ENCODE results near the gene HSPA12B. TPM values are rescaled to one million over a fixed set of nuclear protein-coding genes. Genes with fewer than 3 reads are reported as not detected.
A peak's percentile ranks its signal among the peaks of the same experiment; 100 is the strongest.

HSPA12B gene
- total and polyA plus RNA-seq, 2 experiments from 2014 or later: 2.5 to 3.4 TPM

- Histone ChIP-seq H3K27me3 (peaks cover 8% of the 10 kb centered on the region), H3K4me1 (ENCODE audit: insufficient read depth) (peaks cover 34% of the 10 kb centered on the region), H3K9me2 (replicated peaks; ENCODE audit: insufficient read depth) (no peaks in the 10 kb centered on the region), H3K4me3 (no peak overlapping the region), H3K36me3 (replicated peaks; ENCODE audit: insufficient read depth, low read depth) (no peaks in the 10 kb centered on the region), H3K27ac (no peak overlapping the region), H3K9me3 (ENCODE audit: low read depth) (no peaks in the 10 kb centered on the region), H4K20me1 (ENCODE audit: insufficient read depth, poor library complexity, severe bottlenecking) (peaks cover 18% of the 10 kb centered on the region), H3K79me2 (peaks cover 32% of the 10 kb centered on the region), H2AFZ (no peak overlapping the region), H3K4me2 (peak overlapping the region; percentile 97)
- DNase-seq (ENCODE audit: low spot score): no peak
- TF ChIP-seq EZH2phosphoT487 (IDR thresholded peaks at IDR 0.05; ENCODE audit: low read depth, severe bottlenecking, unreplicated experiment) (no peak), CTCF (IDR thresholded peaks at IDR 0.05; ENCODE audit: poor library complexity) (no peak)
- WGBS (ENCODE audit: low lambda C conversion rate, missing lambda C conversion rate): 92% methylated on average over 9 of the region's 10 CpGs
These were observed 51.2 kb downstream of the HSPA12B start for GRCh38 chr20:3783511-3784195.

- Histone ChIP-seq H3K36me3 (replicated peaks; ENCODE audit: insufficient read depth, low read depth) (no peaks in the 10 kb centered on the region), H3K4me3 (no peak overlapping the region), H3K4me1 (ENCODE audit: insufficient read depth) (peaks cover 34% of the 10 kb centered on the region), H3K27ac (no peak overlapping the region), H4K20me1 (ENCODE audit: insufficient read depth, poor library complexity, severe bottlenecking) (peaks cover 18% of the 10 kb centered on the region), H3K27me3 (peaks cover under 1% of the 10 kb centered on the region), H3K4me2 (peak overlapping the region; percentile 97), H3K79me2 (peaks cover 32% of the 10 kb centered on the region), H3K9me2 (replicated peaks; ENCODE audit: insufficient read depth) (no peaks in the 10 kb centered on the region), H2AFZ (no peak overlapping the region), H3K9me3 (ENCODE audit: low read depth) (no peaks in the 10 kb centered on the region)
- DNase-seq (ENCODE audit: low spot score): no peak
- no peak for TF ChIP-seq CTCF (IDR thresholded peaks at IDR 0.05; ENCODE audit: poor library complexity)
- no peak for TF ChIP-seq EZH2phosphoT487 (IDR thresholded peaks at IDR 0.05; ENCODE audit: low read depth, severe bottlenecking, unreplicated experiment)
- TF ChIP-seq EZH2 (IDR thresholded peaks at IDR 0.05; ENCODE audit: borderline replicate concordance): no peak
- 98% methylated on average over 17 of the region's 17 CpGs for WGBS (ENCODE audit: low lambda C conversion rate, missing lambda C conversion rate)
These were observed 51.9 kb downstream of the HSPA12B start for GRCh38 chr20:3784216-3784853.

- Histone ChIP-seq H3K4me2 (peak overlapping the region; percentile 97), H3K4me1 (ENCODE audit: insufficient read depth) (peaks cover 34% of the 10 kb centered on the region)
These were observed 52.4 kb downstream of the HSPA12B start for GRCh38 chr20:3784863-3785239.

More at GRCh38 chr20:3784863-3785239, 52.4 kb downstream of the HSPA12B start:
- Histone ChIP-seq H3K4me3 (no peak overlapping the region), H3K36me3 (replicated peaks; ENCODE audit: insufficient read depth, low read depth) (no peaks in the 10 kb centered on the region), H3K9me2 (replicated peaks; ENCODE audit: insufficient read depth) (no peaks in the 10 kb centered on the region), H4K20me1 (ENCODE audit: insufficient read depth, poor library complexity, severe bottlenecking) (peaks cover 18% of the 10 kb centered on the region), H3K79me2 (peaks cover 32% of the 10 kb centered on the region), H3K27me3 (no peaks in the 10 kb centered on the region), H3K9me3 (ENCODE audit: low read depth) (no peaks in the 10 kb centered on the region), H2AFZ (no peak overlapping the region), H3K27ac (no peak overlapping the region)
- DNase-seq (ENCODE audit: low spot score): no peak
- TF ChIP-seq EZH2 (IDR thresholded peaks at IDR 0.05; ENCODE audit: borderline replicate concordance): no peak
- TF ChIP-seq CTCF (IDR thresholded peaks at IDR 0.05; ENCODE audit: poor library complexity): no peak
- no peak for TF ChIP-seq EZH2phosphoT487 (IDR thresholded peaks at IDR 0.05; ENCODE audit: low read depth, severe bottlenecking, unreplicated experiment)
- WGBS (ENCODE audit: low lambda C conversion rate, missing lambda C conversion rate): 97% methylated on average over 3 of the region's 6 CpGs

Data from hepatocyte (in vitro differentiated cells).